ENCODE results near the gene UBE2G2. TPM values are rescaled to one million over a fixed set of nuclear protein-coding genes. Genes with fewer than 3 reads are reported as not detected.

UBE2G2 gene
- total RNA-seq, 2 donors from 2014 or later, result 46.9 to 75.7 TPM

- 82% methylated on average over 5 of the region's 5 CpGs for WGBS
- no peak overlapping the region for H3K4me3 ChIP-seq
- no peaks in the 10 kb centered on the region for H3K36me3 ChIP-seq
- no peaks in the 10 kb centered on the region for H3K4me1 ChIP-seq (replicated peaks)
- intact Hi-C loops (cut with DNase I), result no loop called here
- H3K9me3 ChIP-seq, result no peaks in the 10 kb centered on the region
- TF ChIP-seq POLR2AphosphoS5 (IDR thresholded peaks at IDR 0.05), result no peak
- H3K27me3 ChIP-seq (replicated peaks; ENCODE audit: insufficient read depth), result no peaks in the 10 kb centered on the region
- no peak overlapping the region for H3K27ac ChIP-seq
- no peak for DNase-seq (ENCODE audit: low spot score)
These were observed 46.4 kb downstream of the UBE2G2 start for GRCh38 chr21:44755227-44755626.

- no peak for DNase-seq (ENCODE audit: low spot score)
- intact Hi-C loops (cut with DNase I), result no loop called here
- 55% methylated on average over 19 of the region's 19 CpGs for WGBS
These were observed 48.3 kb downstream of the UBE2G2 start for GRCh38 chr21:44753357-44753756.

GRCh38 chr21:44752671-44753235 lies 48.9 kb downstream of the UBE2G2 start:
- Histone ChIP-seq H3K9me3 (no peaks in the 10 kb centered on the region), H3K4me3 (no peak overlapping the region), H3K36me3 (no peaks in the 10 kb centered on the region), H3K4me1 (replicated peaks) (no peaks in the 10 kb centered on the region), H3K27ac (no peak overlapping the region), H3K27me3 (replicated peaks; ENCODE audit: insufficient read depth) (peaks cover 3% of the 10 kb centered on the region)
- TF ChIP-seq POLR2A (IDR thresholded peaks at IDR 0.05) (no peak), CTCF (IDR thresholded peaks at IDR 0.05) (peak in 1 of 4 experiments; percentile 33), POLR2AphosphoS5 (IDR thresholded peaks at IDR 0.05) (peak; percentile 39)
- 50% methylated on average over 11 of the region's 11 CpGs for WGBS
- peak; percentile 41 for DNase-seq (ENCODE audit: low spot score)
- intact Hi-C loops (cut with DNase I), result no loop called here

More at GRCh38 chr21:44753357-44753756, 48.3 kb downstream of the UBE2G2 start:
- Histone ChIP-seq H3K9me3 (no peaks in the 10 kb centered on the region), H3K36me3 (no peaks in the 10 kb centered on the region), H3K27me3 (replicated peaks; ENCODE audit: insufficient read depth) (peaks cover 3% of the 10 kb centered on the region), H3K4me3 (no peak overlapping the region), H3K4me1 (replicated peaks) (no peaks in the 10 kb centered on the region), H3K27ac (no peak overlapping the region)
- TF ChIP-seq CTCF (IDR thresholded peaks at IDR 0.05) (no peak), POLR2AphosphoS5 (IDR thresholded peaks at IDR 0.05) (no peak), POLR2A (IDR thresholded peaks at IDR 0.05) (no peak)

DNA sequence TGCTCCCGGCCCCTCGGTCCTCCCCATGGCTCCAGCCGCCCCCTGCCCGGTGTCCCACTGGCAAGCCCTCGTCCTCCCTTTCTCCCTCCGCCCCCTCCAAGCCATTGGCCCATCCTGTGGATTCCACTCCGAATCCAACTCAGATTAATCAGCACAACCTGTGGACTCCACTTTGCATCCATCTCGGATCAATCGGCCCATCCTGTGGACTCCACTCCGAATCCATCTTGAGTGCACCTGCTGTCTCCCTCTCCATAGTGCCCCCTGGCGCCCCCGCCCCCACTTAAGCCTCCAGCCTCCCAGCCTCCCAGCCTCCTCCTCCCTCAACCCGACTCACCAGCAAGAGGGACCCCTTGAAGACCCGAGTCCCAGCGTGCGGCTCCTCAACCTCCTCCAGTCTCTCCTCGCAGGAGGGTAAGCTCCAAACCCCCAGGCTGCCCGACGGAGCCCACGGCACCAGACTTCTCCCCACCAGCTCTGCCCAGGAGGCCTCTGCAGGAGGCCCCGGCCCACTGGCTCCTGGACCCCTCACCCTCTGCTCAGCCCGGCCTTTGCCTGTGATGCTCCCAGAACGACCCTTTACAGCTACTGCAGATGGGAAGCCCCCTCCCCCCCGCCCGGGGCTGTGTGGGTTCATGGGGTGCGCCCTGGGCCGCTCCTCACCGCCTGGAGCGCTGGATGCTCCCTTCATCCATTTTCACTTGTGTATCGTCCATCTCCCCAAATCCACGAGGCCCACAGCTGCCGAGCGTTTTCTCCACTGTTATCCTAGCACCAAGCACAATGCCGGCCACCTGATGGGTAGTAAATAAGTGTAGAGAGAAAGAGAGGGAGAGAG lies 49.6 kb downstream of the UBE2G2 start:
- no peak for DNase-seq (ENCODE audit: low spot score)
- Histone ChIP-seq H3K36me3 (no peaks in the 10 kb centered on the region), H3K4me1 (replicated peaks) (no peaks in the 10 kb centered on the region), H3K4me3 (no peak overlapping the region), H3K27ac (no peak overlapping the region), H3K27me3 (replicated peaks; ENCODE audit: insufficient read depth) (peaks cover 3% of the 10 kb centered on the region), H3K9me3 (no peaks in the 10 kb centered on the region)
- intact Hi-C loops (cut with DNase I), result no loop called here
- TF ChIP-seq CTCF (IDR thresholded peaks at IDR 0.05) (no peak), POLR2A (IDR thresholded peaks at IDR 0.05) (no peak), POLR2AphosphoS5 (IDR thresholded peaks at IDR 0.05) (no peak)
- 84% methylated on average over 34 of the region's 34 CpGs for WGBS

DNA sequence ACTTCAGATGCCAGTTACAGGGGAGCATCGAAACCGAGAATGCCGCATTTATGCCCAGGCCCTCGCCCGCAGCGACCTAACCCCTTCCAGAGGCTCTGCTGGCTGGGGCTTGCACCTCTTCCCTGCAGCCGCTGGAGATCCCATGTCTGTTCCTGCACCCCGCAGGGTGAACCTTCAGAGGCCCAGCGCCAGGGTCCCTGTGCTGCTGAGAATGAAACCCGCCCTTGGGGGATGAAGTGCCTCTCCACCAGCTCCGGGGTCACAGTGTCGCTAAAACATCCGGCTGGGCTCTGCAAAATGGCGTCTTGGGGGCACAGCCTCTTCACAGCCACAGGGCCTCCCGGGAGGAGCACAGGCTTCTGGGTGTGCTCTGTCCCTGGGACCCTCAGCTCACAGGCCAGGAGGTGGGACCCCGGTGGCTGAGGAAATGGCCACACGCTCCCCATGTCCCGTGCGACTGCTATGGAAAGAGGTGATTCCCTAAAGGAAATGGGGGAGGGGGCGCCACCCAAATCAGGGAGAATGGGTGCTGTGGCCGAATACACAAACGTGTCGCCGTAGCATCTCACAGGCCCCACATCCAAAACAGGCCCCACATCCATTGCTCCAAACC lies 50.3 kb downstream of the UBE2G2 start:
- no peaks in the 10 kb centered on the region for H3K4me1 ChIP-seq (replicated peaks)
- H3K27me3 ChIP-seq (replicated peaks; ENCODE audit: insufficient read depth), result peaks cover 3% of the 10 kb centered on the region
- no peaks in the 10 kb centered on the region for H3K9me3 ChIP-seq
- no peak overlapping the region for H3K27ac ChIP-seq
- TF ChIP-seq POLR2AphosphoS5 (IDR thresholded peaks at IDR 0.05) (no peak), CTCF (IDR thresholded peaks at IDR 0.05) (no peak), POLR2A (IDR thresholded peaks at IDR 0.05) (no peak)
- no peak overlapping the region for H3K4me3 ChIP-seq
- no peak for DNase-seq (ENCODE audit: low spot score)
- H3K36me3 ChIP-seq, result no peaks in the 10 kb centered on the region
- intact Hi-C loops (cut with DNase I), result no loop called here
- WGBS, result 92% methylated on average over 24 of the region's 24 CpGs

Data from prostate gland (tissue), 2 donors.